HG02840 (cell line): ENCODE data around the gene ZNF514.
"Not testable (repeated sequence)": the region's sequence is repeated elsewhere in the genome, so short reads cannot be mapped to it uniquely, and the experiment has no call there.

ENCODE experiments used
- ATAC-seq: cut with Tn5 transposase; IDR thresholded peaks from one replicate; pipeline ENCODE4 v1.9.1; 2021; ENCODE audit warnings: mild to moderate bottlenecking, moderate library complexity, moderate number of reproducible peaks; ENCODE audit not compliant: unreplicated experiment, low FRiP score

Gene ZNF514

GRCh38 chr2:95143838-95144237, 15.8 kb downstream of the ZNF514 start:
- ATAC-seq, result no peak

- no peak for ATAC-seq
These were observed 20.9 kb downstream of the ZNF514 start for GRCh38 chr2:95138702-95139101.

- peak; percentile 9 for ATAC-seq
These were observed 37.5 kb downstream of the ZNF514 start for GRCh38 chr2:95122197-95122551.

GRCh38 chr2:95121407-95122196, 38.0 kb downstream of the ZNF514 start, which contains the start of gene MRPS5:
MRPS5 (minus strand) TSS chr2:95121808; CDS start chr2:95121791, 17 bp downstream.
- peak; percentile 91 for ATAC-seq

GRCh38 chr2:95121093-95121406, 38.6 kb downstream of the ZNF514 start:
- no peak for ATAC-seq

- ATAC-seq, result peak; percentile 85
These were observed 44.2 kb downstream of the ZNF514 start for GRCh38 chr2:95115418-95115817.

GRCh38 chr2:95113464-95113863, 46.2 kb downstream of the ZNF514 start:
- no peak for ATAC-seq

GRCh38 chr2:95110395-95110794, 49.3 kb downstream of the ZNF514 start:
- ATAC-seq, result no peak

GRCh38 chr2:95109260-95109659, 50.4 kb downstream of the ZNF514 start:
- no peak for ATAC-seq

- ATAC-seq, result no peak
These were observed 53.6 kb downstream of the ZNF514 start for GRCh38 chr2:95106081-95106480.

GRCh38 chr2:95104606-95105005, 55.0 kb downstream of the ZNF514 start:
- ATAC-seq, result no peak

GRCh38 chr2:95099910-95100309, 59.7 kb downstream of the ZNF514 start:
- ATAC-seq, result no peak

GRCh38 chr2:95098273-95098672, 61.4 kb downstream of the ZNF514 start:
- ATAC-seq, result not testable (repeated sequence)
